Measurements from ENCODE around the gene EVL.

The EVL gene

DNA sequence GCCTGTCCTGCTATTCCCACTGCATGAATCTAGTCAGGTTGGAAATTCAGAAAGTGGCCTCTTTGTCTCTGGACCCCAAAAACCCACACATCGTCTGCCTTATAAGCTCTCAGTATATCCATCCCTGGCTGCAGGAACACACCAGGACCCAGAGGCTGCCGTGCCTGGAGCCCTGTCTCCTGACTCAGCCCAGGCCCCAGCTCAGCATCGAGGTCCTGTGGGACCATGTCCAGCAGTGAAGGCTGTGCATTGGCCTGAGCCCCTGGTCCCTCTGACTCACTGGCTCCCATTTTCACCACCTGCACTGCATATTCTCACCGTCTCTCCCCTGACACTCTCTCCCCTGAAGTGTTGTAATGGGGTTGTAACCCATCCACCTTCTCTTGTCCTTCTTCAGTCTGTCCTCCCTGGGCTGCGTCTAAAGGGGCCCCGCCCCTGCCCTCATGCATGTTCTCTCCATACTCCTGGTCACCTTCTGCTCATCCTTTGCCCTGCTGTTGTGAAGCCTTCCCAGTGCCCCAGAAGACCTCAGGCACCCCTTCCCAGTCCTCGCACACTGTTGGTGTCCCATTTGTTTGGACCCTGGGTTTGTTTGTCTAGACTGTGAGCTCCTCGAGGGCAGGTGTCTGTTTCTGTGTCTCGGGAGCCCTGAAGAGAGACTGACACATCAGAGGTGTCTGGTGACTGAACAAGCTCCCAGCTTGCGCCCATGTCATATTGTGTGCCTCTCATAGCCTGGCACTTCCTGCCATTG is 43.8 kb downstream of the EVL start:
- DNase-seq (ENCODE audit: low read depth in 3 of 3), result no peak

DNA sequence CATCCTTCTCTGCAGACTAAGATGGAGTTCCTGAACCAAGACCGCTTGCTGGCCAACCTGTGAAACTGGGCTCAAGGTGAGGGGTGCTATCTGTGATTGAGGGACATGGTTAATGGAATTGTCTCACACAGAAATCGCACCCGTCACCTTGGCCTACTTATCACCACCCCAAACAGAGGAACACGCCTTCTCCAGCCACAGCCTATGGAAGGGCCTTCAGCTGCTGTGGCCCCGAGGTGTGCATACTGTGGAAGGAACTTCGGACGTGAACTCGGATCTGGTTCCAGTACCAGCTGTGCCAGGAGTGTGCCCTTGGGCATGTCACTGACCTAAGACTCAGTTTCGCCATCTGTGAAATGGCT is 44.4 kb downstream of the EVL start:
- no peak for DNase-seq (ENCODE audit: low read depth in 3 of 3)

DNA sequence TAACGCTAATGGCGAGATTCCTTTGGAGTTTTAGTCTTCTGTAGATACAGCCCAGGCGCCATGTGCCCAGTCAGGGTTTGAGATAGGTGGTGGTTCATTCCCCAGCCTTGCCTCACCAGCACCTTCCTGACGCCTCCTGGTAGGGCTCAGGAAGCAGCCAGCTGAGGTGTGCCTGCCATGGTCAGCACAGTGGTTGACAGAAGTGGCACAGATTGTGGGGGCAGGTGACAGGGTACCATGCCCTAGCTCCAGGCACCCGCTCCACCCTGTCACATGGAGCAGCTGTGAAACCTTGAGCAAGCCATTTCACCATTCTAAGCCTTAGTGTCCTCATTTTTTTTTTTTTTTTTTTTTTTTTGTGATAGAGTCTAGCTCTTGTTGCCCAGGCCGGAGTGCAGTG is 45.6 kb downstream of the EVL start:
- no peak for DNase-seq (ENCODE audit: low read depth in 3 of 3)

DNA sequence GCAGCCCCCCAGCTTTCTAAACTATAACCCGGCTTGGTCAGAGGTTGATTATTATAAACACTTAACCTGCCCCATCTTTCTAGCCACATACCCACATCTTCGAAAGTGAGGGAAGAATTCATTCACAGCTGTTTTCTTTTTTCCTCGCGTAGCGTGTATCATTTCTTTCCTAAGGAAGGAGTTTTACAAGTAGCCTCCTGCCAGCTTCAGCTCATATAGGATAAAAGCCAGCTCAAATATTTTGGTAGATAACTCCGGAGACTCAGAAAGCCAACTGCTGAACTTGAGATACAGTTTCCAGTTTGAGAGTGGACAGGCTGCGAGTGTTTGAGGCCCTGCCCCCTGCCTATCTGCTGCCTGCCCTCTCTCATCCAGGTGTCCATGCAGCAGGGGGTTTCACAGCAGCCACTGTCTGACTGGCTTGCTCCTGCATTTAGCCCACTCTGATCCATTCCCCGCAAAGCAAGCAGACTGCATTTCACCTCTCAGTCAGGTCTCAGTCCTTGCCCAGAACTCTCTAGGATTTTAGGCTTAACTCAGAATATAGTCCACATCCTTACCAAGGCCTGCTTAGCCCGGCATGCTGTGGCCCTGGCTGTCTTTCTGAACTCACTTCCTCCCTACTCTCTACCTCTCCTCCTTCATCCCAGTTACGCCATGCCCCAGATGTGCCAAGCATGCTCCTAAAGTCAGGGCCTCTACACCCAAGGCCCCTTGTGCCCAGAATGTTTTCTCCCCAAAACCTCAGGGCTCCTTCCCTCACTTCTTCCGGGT is 46.9 kb downstream of the EVL start:
- DNase-seq (ENCODE audit: low read depth in 3 of 3), result no peak

DNA sequence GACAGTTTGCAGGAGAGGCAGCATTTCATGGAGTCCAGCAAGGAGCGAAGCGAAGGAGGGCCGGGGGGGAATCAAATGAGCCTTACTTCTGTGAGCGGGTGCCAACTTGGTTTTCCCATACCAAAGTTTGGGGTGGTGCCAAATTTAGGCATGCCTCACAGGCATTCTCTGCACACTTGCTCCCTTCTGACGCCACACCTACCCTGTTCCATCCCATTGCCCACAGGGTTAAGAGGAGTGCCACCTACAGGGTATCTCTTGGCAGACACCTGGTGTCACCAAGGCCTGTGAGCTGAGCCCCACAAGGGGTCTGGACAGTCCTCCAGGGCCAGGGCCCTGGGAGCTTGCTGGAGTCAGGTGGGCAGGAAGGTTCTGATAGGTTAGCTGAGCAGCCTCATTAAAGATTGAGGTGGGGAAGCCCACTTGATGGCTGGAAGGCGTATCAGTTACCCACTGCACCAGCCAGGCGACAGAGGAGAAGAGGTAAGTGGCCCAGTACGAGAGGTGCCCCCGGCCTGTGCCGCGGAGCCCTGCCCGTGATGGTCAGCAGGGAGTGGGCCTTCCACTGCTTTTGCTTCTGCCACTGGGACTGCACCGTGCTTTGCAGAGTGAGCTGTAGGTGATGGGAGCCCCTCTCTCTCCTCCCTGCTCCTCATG is 49.0 kb downstream of the EVL start:
- no peak for DNase-seq (ENCODE audit: low read depth in 3 of 3)

DNA sequence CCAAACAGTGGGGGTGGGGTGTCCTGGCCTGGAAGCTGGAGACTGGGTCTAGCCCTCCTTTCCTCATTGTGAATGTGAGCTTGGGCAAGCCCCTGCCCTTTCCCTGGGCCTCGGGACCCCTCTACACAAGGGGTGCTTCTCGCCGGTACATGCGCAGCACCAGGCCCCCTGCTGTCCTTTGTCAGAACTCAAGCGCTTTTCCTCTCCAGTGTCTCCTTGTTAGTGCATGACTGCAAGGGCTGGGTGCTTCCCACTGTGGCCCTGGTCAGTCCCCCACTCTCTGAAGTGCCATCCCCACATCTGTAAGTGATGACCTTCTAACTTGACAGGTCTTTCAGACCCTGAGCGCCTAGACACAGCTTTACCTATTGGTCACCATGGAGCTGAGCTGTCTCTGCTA is 50.0 kb downstream of the EVL start:
- DNase-seq (ENCODE audit: low read depth in 3 of 3), result no peak

DNA sequence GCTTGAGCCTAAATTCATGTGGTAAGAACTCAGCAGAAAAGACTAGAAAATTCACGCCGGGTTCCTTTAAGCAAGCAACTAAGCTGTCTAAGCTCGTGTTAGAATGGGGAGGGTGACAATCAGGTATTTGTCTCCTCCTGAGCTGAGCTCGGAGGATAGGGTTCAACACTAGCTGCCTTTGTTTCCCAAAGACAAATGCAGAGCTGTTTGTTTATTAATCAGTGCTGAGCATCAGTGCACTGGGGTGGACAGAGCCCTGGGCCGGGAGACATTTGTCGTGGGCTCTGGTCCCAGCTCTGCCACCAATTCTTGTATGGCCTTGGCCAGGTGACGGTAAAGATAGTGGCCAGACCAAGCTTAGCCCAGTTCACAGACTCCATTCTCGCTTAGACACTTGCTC is 50.5 kb downstream of the EVL start:
- DNase-seq (ENCODE audit: low read depth in 3 of 3), result no peak

DNA sequence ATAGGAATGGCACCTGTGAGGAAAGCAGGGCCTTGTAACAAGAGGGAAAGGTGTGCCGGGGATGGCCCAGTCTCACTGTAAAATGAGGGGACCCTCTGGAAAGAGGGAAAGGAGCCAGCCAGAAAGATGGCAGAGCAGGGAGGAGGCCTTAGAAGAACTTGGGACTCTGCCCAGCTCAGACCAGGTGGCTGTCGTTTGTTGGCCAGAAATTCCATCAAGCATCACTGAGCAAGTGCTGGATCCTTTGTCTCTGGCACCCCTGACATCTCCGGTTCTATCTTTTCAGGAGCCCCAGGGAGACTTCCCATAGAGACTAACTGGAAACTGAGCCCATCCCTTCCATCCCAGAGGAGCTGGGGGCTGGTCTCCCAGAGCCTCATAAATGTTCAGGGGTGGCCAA is 50.9 kb downstream of the EVL start:
- DNase-seq (ENCODE audit: low read depth in 3 of 3), result no peak

DNA sequence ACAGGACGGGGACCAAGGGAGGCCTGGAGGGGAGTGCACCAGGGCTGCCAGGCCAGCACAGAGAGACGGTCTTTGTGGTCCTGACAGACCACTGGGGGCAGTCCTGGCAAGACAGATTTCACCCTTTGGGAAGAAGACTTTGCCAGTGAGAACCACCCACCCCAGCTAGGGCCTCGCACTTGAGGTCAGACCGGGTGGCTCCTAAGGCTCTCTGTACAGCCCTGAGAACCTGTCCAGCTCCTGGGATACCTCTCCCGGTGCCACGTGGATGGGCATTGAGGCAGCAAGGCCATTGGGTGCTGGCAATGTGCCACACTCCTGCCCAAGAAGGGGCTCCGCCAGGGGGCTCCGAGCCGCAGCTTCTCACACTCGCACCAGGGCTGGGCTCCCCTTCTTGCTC is 51.8 kb downstream of the EVL start:
- no peak for DNase-seq (ENCODE audit: low read depth in 3 of 3)

DNA sequence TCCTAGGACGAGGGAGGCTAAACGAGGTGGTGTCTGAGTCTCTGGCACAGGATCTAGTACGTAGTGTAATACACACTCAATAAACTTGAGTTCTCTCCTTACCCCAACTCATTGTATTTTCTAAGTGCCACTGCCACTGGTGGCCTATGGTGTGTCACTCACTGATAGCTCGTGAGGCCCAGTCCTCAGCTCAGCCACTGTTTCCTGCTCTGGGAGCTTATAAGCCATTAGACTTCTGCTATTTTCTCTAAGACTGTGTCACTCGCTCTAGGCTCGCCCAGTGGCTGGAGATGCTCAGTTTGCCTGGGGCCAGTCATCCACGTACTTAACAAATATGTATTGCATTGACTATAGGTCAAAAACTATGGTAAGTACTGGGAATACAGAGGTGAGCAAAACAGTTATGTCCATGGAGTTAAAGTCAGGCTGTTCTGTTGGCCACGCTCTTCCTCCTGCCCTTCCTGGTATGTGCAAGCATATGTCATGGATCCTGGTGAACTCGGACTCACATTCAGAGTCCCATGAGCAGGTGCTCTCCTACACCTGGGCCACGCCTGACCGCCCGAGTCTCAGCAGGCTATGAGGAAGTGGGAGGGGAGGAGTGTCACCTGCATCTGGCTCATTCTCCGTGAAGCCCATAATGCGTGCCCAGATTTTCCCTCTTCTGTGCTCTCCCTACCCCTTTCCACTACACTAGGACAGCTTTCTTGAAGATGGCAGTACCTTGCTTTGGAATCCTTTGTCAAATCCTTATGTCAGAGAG is 52.6 kb downstream of the EVL start:
- DNase-seq (ENCODE audit: low read depth in 3 of 3), result no peak

DNA sequence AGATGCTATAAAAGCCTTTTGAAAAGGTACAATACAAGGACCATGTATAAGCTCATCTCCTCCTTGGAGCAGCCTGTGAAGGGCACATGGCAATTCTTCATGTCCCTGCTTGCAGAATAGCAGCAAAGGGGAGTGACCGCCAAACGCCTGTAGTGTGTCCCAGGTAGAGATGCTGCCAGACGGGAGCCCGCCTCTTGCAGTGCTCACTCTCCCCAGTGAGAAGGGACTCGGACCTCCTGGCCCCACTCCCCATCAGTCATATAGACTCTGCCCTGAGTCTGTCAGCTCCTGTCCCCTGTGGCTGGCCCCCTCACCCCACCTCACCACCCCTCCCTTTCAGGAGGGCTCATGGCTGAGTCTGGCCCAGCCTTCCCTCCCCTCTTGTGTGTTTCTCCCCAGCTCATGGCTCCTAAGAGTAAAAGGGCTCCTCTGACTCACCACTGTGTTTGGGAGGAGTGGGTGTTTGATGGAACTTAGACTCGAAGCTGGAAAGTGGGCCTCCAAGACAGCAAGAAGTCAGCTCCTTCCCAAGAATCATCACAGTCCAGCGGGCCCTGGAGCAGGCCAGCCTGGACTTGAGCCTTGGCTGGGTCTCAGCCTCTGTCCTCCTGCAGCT is 53.3 kb downstream of the EVL start:
- no peak for DNase-seq (ENCODE audit: low read depth in 3 of 3)

DNA sequence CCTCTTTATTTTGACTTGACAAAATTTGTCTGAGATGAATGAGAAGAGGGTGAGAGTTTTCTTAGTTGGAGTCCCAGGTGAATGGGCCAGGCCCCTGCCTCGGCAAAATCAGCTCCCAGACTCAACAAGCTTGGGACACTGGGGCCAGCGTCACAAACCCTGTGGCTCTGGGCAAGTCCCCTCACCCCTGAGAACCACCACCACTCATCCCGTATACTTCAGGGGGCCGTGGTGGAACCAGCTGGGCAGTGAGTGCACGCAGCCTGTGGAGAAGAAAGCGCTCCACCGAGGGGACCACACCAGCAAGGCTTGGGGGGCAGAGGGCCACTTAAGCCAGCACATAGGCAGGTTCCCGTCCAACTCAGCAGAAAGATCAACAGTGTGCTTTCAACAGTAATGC is 54.0 kb downstream of the EVL start:
- no peak for DNase-seq (ENCODE audit: low read depth in 3 of 3)

DNA sequence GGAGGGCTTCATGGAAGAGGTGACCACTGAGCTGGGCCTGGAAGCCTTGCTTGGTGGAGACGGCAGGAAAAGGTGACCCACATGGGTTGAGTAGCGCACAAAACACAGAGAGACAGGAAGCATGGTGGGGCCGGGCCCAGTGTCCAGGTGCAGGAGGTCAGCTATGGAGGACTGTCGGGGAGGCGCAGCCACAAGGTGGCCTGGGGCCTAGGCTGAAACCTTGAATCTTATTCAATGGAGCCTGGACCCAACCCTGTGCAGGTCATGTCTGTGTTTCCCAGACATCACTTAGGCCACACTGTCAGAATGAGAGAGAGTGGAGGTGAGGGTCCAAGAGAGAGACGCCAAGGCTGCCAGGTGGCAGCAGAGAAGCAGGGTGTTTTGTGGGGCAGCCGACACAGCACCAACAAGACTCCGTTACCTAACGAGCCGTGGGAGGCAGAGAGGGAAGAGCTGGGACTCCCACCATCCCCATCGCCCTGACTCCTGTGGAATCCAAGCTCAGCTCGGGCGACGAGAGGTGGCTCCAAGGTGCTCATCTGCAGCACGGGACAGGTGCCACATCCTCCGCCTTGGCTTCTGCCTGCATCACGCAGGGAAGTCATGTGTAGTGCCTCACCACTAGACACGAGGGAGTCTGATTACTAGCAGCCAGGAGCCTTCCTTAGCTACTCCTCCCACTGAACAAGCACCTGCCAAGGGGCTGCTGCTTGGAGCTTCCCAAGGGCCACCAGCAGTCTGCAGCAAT is 55.5 kb downstream of the EVL start:
- no peak for DNase-seq (ENCODE audit: low read depth in 3 of 3)

DNA sequence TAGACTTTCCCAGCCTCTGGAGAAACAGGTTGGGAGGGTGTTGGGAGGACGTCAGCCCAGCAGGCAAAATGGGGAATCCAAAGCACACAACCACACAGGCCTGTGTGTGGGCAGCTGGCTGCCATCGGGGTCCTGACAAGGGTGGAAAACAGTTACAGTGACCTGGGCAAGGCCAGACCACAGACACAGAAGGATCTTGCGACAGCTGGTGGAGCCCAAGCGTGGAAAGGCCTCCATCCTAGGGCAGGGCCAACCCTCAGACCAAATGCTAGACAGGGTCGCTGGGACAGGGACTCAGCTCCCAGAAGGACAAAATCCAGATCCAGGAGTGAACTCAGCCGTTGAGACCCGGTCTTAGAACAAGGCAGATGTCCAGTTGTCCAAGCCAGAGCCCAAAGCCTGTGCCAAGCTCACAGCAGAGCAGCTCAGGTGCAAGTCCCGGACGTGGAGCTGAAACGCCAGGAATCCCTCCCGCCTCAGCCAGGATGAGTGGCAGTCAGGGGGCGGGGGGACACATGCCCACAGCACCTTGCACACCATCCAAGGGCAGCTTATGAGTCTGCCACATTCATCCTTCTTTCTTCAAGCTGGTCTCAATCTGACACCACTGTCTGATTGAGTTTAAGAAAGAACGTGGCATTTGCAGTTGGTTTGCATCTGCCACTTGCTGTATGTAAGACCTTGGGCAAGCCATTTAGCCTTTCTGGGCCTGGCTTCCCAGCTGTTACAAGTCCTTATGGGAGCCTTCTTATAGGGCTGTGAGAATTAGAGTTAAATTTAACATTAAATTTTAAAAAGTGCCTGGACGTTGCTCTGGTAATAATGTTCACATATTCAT is 56.6 kb downstream of the EVL start:
- no peak for DNase-seq (ENCODE audit: low read depth in 3 of 3)

DNA sequence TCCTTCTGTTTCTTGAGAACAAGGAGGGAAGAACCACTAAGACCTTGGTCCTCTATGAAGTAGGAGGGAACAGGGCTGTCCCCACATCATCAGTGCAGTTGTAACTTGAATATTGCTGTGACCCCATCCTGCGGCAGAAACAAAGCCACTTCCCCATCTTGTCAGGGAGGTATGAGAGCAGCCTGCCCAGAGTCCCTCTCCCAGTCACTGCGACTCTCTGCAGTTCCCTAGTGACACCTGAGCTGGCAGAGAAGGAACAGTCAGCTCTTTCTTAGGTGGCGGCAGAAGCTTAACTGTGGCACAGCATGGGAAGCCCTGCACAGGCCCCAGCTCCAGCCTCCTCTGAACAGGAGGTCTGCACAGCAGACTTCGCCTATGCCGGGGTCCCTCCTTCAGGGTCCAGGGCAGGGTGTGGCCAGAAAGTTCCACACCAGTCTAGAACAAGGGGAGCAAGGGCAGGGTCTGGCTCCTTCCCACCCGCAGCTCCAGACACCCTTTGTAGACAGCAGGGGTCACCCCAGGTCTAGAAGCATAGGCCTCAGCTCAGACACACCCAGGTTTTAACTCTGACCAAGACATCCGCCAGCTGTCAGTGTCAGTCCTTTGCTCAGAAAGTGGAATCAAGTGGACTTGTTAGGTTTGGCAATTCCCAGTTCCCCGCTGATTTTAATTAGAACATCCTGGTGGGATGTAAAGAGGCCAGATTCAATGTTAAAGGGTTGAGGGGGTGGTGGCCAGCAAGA is 57.4 kb downstream of the EVL start:
- no peak for DNase-seq (ENCODE audit: low read depth in 3 of 3)

DNA sequence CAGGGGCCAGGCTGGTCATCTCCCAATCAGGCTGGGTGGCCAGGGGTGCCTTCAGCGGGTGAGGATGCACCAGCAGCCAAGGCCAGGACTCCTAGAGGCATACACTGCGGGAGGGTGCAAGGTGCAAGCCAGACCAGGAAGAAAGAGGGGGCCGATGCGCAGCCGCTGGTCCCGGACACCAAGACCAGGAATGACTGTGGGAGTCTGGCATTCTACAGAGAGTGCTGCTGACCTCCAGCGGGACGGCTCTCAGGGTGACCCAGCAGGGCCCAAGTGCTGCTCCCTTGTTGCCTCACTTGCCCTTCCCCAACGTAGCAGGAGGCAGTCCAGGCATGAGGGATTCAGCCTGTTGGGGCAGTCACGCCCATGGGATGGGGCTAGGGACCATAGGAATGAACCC is 58.4 kb downstream of the EVL start:
- DNase-seq (ENCODE audit: low read depth in 3 of 3), result no peak

DNA sequence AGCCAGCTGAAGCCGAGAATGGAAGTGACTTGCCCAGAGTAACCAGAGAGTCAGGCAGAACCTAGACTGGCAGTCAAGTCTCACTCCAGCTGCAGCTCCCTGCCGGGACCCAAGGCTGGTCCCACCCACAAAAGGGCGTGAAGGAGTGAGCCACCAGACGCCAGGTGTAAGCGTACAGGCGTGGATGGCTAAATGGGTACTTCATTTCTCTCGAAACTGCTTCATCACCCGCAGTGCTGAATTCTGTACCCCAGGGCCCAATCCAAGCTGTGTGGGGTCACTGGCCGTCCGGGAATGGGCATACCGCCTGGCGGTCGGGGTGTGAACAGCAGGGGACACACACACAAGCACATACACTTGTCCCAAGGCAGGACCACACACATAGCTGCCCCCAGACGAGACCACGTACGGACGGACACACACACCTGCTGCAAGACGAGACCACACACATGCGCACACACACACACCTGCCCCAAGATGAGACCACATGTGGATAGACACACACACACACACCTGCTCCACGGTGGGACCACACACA is 59.4 kb downstream of the EVL start:
- no peak for DNase-seq (ENCODE audit: low read depth in 3 of 3)

DNA sequence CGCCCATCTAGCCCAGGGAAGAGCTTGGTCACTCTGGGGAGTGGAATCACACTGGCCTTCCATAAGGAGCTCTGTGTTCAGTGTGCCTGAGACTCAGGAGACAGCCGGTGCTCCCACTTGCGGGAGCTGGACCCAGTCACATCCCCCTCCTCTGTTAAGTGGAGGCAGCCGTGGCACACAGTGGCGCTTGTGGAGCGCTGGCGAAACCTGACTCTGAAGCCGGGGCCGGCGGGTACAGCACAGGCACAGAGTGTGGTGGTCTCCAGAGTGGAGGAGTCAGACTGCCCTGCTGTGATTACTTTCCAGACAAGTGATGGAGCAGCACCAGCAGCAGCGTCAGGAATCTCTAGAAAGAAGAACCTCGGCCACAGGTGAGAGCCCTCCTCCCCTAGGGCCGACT is 61.2 kb downstream of the EVL start:
- no peak for DNase-seq (ENCODE audit: low read depth in 3 of 3)

DNA sequence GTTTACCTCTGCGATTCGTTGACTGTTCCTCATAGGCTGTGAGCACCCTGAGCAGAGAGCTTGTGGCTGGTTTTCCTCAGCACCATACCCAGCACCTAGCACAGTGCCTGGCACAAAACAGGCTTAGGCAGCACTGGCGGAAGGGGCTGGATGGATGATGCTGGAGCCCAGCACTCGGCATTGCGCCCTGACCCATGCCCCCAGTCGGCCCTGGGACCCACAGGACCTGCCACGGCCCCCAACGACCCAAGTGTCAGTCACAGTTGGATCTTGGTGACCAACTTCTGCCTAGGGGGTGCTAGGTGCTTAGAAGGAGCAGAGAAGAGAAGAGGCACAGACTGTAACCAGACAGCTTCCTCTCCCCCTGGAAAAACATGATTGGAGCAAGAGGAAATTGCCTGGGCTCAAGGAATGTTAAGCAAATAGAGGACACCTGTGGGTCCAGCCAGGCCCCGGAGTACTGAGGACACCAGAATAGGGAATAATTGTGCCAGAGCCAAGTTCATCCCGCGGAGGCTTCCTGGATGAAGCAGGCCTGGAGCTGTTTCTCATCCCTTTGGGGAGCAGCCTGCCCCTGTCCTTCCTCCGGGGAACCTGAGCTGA is 62.7 kb downstream of the EVL start:
- no peak for DNase-seq (ENCODE audit: low read depth in 3 of 3)

Data from stimulated activated CD4-positive, alpha-beta T cell treated with anti-CD3 and anti-CD28 coated beads, TNF-alpha, amount 100 ng/mL, for 4 hours (primary cell).